Measurements from ENCODE around the gene ANTXR1. TPM values are rescaled to one million over a fixed set of nuclear protein-coding genes. Genes with fewer than 3 reads are reported as not detected.

The ANTXR1 gene
- total RNA-seq, 1 experiment from 2014 or later = 33.1 TPM

GRCh38 chr2:68978098-68978497 is 34.9 kb upstream of the ANTXR1 start:
- intact Hi-C loops (cut with micrococcal nuclease) = no loop called here
- no peak overlapping the region for H3K27ac Mint-ChIP-seq (ENCODE audit: low read depth, unreplicated experiment)
- H3K9me3 Mint-ChIP-seq (ENCODE audit: unreplicated experiment) = no peaks in the 10 kb centered on the region
- no peak for TF ChIP-seq CTCF (IDR thresholded peaks at IDR 0.05; ENCODE audit: unreplicated experiment)
- no peaks in the 10 kb centered on the region for H3K4me1 Mint-ChIP-seq (ENCODE audit: insufficient read depth, unreplicated experiment)
- no TSS peak for BruUV-seq (replicated peaks)
- peaks cover 27% of the 10 kb centered on the region for H3K27me3 Mint-ChIP-seq (ENCODE audit: insufficient read depth, unreplicated experiment)
- no peaks in the 10 kb centered on the region for H3K36me3 Mint-ChIP-seq (ENCODE audit: insufficient read depth, unreplicated experiment)
- no peak for DNase-seq (ENCODE audit: unreplicated experiment)
- H3K4me3 Mint-ChIP-seq (ENCODE audit: unreplicated experiment) = no peak overlapping the region
- CTCF ChIA-PET = interaction anchor here (0.6 kb wide), 1 partner anchor 35 kb away, joined by 3 read pairs; no protein-coding TSS in a partner anchor
- POLR2A ChIA-PET = interaction anchor here (0.9 kb wide), 1 partner anchor 11 kb away, joined by 3 read pairs; no protein-coding TSS in a partner anchor

GRCh38 chr2:68980956-68981355 is 32.0 kb upstream of the ANTXR1 start:
- TF ChIP-seq CTCF (IDR thresholded peaks at IDR 0.05; ENCODE audit: unreplicated experiment) = no peak
- ChIA-PET CTCF (no interaction called here), POLR2A (interaction anchor here (0.7 kb wide), 1 partner anchor 393 kb away, joined by 3 read pairs; no protein-coding TSS in a partner anchor)
- no peaks in the 10 kb centered on the region for H3K4me1 Mint-ChIP-seq (ENCODE audit: insufficient read depth, unreplicated experiment)
- no peak overlapping the region for H3K4me3 Mint-ChIP-seq (ENCODE audit: unreplicated experiment)
- no peak for DNase-seq (ENCODE audit: unreplicated experiment)
- H3K36me3 Mint-ChIP-seq (ENCODE audit: insufficient read depth, unreplicated experiment) = no peaks in the 10 kb centered on the region
- no peak overlapping the region for H3K27ac Mint-ChIP-seq (ENCODE audit: low read depth, unreplicated experiment)
- intact Hi-C loops (cut with micrococcal nuclease) = no loop called here
- H3K9me3 Mint-ChIP-seq (ENCODE audit: unreplicated experiment) = no peaks in the 10 kb centered on the region
- peaks cover 40% of the 10 kb centered on the region for H3K27me3 Mint-ChIP-seq (ENCODE audit: insufficient read depth, unreplicated experiment)
- no TSS peak for BruUV-seq (replicated peaks)

GRCh38 chr2:68987021-68987503 is 25.9 kb upstream of the ANTXR1 start:
- no peaks in the 10 kb centered on the region for H3K9me3 Mint-ChIP-seq (ENCODE audit: unreplicated experiment)
- intact Hi-C loops (cut with micrococcal nuclease) = no loop called here
- H3K36me3 Mint-ChIP-seq (ENCODE audit: insufficient read depth, unreplicated experiment) = no peaks in the 10 kb centered on the region
- H3K27ac Mint-ChIP-seq (ENCODE audit: low read depth, unreplicated experiment) = no peak overlapping the region
- peaks cover 16% of the 10 kb centered on the region for H3K27me3 Mint-ChIP-seq (ENCODE audit: insufficient read depth, unreplicated experiment)
- TF ChIP-seq CTCF (IDR thresholded peaks at IDR 0.05; ENCODE audit: unreplicated experiment) = no peak
- POLR2A ChIA-PET = no interaction called here
- no peaks in the 10 kb centered on the region for H3K4me1 Mint-ChIP-seq (ENCODE audit: insufficient read depth, unreplicated experiment)
- BruUV-seq (replicated peaks) = no TSS peak
- DNase-seq (ENCODE audit: unreplicated experiment) = no peak
- no peak overlapping the region for H3K4me3 Mint-ChIP-seq (ENCODE audit: unreplicated experiment)
- CTCF ChIA-PET = no interaction called here

- Mint-ChIP-seq H3K4me1 (ENCODE audit: insufficient read depth, unreplicated experiment) (no peaks in the 10 kb centered on the region), H3K27ac (ENCODE audit: low read depth, unreplicated experiment) (no peak overlapping the region), H3K27me3 (ENCODE audit: insufficient read depth, unreplicated experiment) (peaks cover 19% of the 10 kb centered on the region), H3K9me3 (ENCODE audit: unreplicated experiment) (no peaks in the 10 kb centered on the region), H3K4me3 (ENCODE audit: unreplicated experiment) (no peak overlapping the region), H3K36me3 (ENCODE audit: insufficient read depth, unreplicated experiment) (no peaks in the 10 kb centered on the region)
- CTCF ChIA-PET = interaction anchor here (0.6 to 0.7 kb wide), 2 partner anchors 17 to 320 kb away, joined by 3 read pairs; no protein-coding TSS in a partner anchor
- BruUV-seq (replicated peaks) = no TSS peak
- no peak for TF ChIP-seq CTCF (IDR thresholded peaks at IDR 0.05; ENCODE audit: unreplicated experiment)
- intact Hi-C loops (cut with micrococcal nuclease) = no loop called here
- POLR2A ChIA-PET = interaction anchor here (0.8 kb wide), 1 partner anchor 243 kb away, joined by 3 read pairs; no protein-coding TSS in a partner anchor
- no peak for DNase-seq (ENCODE audit: unreplicated experiment)
These were observed 23.9 kb upstream of the ANTXR1 start for GRCh38 chr2:68989035-68989434.
